K562 (cell line): ENCODE measurements around the gene MDK. TPM values are rescaled to one million over a fixed set of nuclear protein-coding genes. Genes with fewer than 3 reads are reported as not detected.

Experiments used
- AFF4 ChIP-seq: sonication (generic); formaldehyde crosslinking; IDR thresholded peaks from 2 replicates; pipeline ENCODE4 v1.8.0; 2023; ENCODE audit warnings: mild to moderate bottlenecking, missing genetic modification reagents
- CBX1 ChIP-seq: sonication (generic); IDR thresholded peaks from 2 replicates; pipeline ENCODE4 v1.6.1; 2016; ENCODE audit warnings: antibody characterized with exemption, low read depth, mild to moderate bottlenecking
- CXXC5 ChIP-seq: fragments of 250-450 bp; sonication (Bioruptor Pico); IDR thresholded peaks from 2 replicates; pipeline ENCODE4 v1.8.0; 2022; ENCODE audit warnings: inconsistent platforms, mild to moderate bottlenecking, moderate library complexity
- FIP1L1 ChIP-seq: fragments of 200-400 bp; formaldehyde crosslinking; IDR thresholded peaks from 2 replicates; pipeline ENCODE4 v1.6.1; 2018; ENCODE audit warnings: mild to moderate bottlenecking, low read depth, low read length; ENCODE audit not compliant: poor library complexity, severe bottlenecking
- FOSL1 ChIP-seq: fragments of 200-800 bp; sonication (Bioruptor generic); conservative IDR thresholded peaks from 2 replicates; pipeline ENCODE4 v1.6.1; 2016; ENCODE audit warnings: missing genetic modification characterization, missing compliant biosample characterization
- HDAC8 ChIP-seq: fragments of 450-650 bp; IDR thresholded peaks from 2 replicates; pipeline ENCODE4 v1.6.1; 2016; ENCODE audit warnings: mild to moderate bottlenecking, missing genetic modification characterization, moderate library complexity, missing compliant biosample characterization
- HDGF ChIP-seq: fragments of 450-650 bp; IDR thresholded peaks from 2 replicates; pipeline ENCODE4 v1.6.1; 2016
- OTX1 ChIP-seq: fragments of 450-650 bp; formaldehyde crosslinking; IDR thresholded peaks from 2 replicates; pipeline ENCODE4 v1.4.0; 2022; ENCODE audit warnings: mild to moderate bottlenecking
- PCBP2 ChIP-seq: fragments of 200-400 bp; formaldehyde crosslinking; IDR thresholded peaks from 2 replicates; pipeline ENCODE4 v1.6.1; 2018; ENCODE audit warnings: low read length, low read depth, mild to moderate bottlenecking, moderate library complexity; ENCODE audit not compliant: poor library complexity, severe bottlenecking
- PHB2 ChIP-seq: fragments of 450-650 bp; IDR thresholded peaks from 2 replicates; pipeline ENCODE4 v1.6.1; 2017; ENCODE audit warnings: low read depth
- PHF8 ChIP-seq: fragments of 200-600 bp; sonication (generic); IDR thresholded peaks from 2 replicates; pipeline ENCODE4 v1.6.1; 2012; ENCODE audit warnings: mixed run types, mild to moderate bottlenecking, inconsistent platforms, low read length, moderate library complexity, borderline replicate concordance
- POLR2A ChIP-seq: fragments of 450-650 bp; conservative IDR thresholded peaks from 2 replicates; pipeline ENCODE4 v1.6.1; 2016
- POLR2H ChIP-seq: IDR thresholded peaks from 2 replicates; pipeline ENCODE4 v1.6.1; 2016; ENCODE audit warnings: missing genetic modification characterization, low read depth, mild to moderate bottlenecking, control low read depth, missing compliant biosample characterization, moderate library complexity
- RBM15 ChIP-seq: fragments of 200-400 bp; formaldehyde crosslinking; IDR thresholded peaks from 2 replicates; pipeline ENCODE4 v1.6.1; 2018; ENCODE audit warnings: mild to moderate bottlenecking, low read length, moderate library complexity; ENCODE audit not compliant: insufficient read depth
- SETDB1 ChIP-seq: IDR thresholded peaks from one replicate; pipeline ENCODE4 v1.6.1; 2012; ENCODE audit warnings: low read length, control low read depth, inconsistent platforms
- SMAD3 ChIP-seq: fragments of 450-650 bp; formaldehyde crosslinking; conservative IDR thresholded peaks from 2 replicates; pipeline ENCODE4 v1.4.0; 2020; ENCODE audit warnings: mild to moderate bottlenecking
- SUPT5H ChIP-seq: fragments of 450-650 bp; IDR thresholded peaks from 2 replicates; pipeline ENCODE4 v1.6.1; 2016
- TCF7L2 ChIP-seq: fragments of 150-350 bp; IDR thresholded peaks from 2 replicates; pipeline ENCODE4 v1.6.1; 2016; ENCODE audit warnings: low read depth, mild to moderate bottlenecking, low read length, moderate library complexity
- UBTF ChIP-seq, 2 experiments: IDR thresholded peaks; 2 replicates each; pipeline ENCODE4 v1.6.1; 2012; ENCODE audit warnings: improper control_type of control experiment in 2 of 2, low read depth in 2 of 2, low read length in 2 of 2, borderline replicate concordance in 1 of 2
- ZBTB8A ChIP-seq: fragments of 450-650 bp; IDR thresholded peaks from 2 replicates; pipeline ENCODE4 v1.6.1; 2018; ENCODE audit warnings: mild to moderate bottlenecking, moderate library complexity; ENCODE audit not compliant: partially characterized antibody
- ZNF324 ChIP-seq: fragments of 250-450 bp; sonication (Bioruptor Pico); IDR thresholded peaks from 2 replicates; pipeline ENCODE4 v1.4.0; 2020; ENCODE audit warnings: mild to moderate bottlenecking
- ZSCAN32 ChIP-seq: fragments of 450-650 bp; formaldehyde crosslinking; IDR thresholded peaks from 2 replicates; pipeline ENCODE4 v1.4.0; 2020; ENCODE audit warnings: mild to moderate bottlenecking, moderate library complexity
- polyA plus RNA-seq, 8 experiments: library from polyadenylated mRNA; depleted of rRNA in 4 of 8; stranded (reverse) in 5 of 8; unstranded in 3 of 8; fragments of >200 nt; fragmentation: Nextera tagmentation in 2 of 8; fragmentation: Illumina TruSeq in 1 of 8; extraction: Ambion mirVana in 2 of 8; extraction: Trizol in 1 of 8; gene quantifications; 2 replicates each; pipeline versions ENCODE4 v1.2.1 to v1.2.3, GENCODE V29; 2011 to 2014; ENCODE audit warnings: inconsistent platforms in 1 of 8, missing spikeins in 1 of 8
- total RNA-seq, 7 experiments: library from RNA; depleted of rRNA in 6 of 7; stranded (reverse); fragments of >200 nt in 6 of 7; fragmentation: Illumina TruSeq in 2 of 7; extraction: Trizol in 2 of 7; gene quantifications; 2 replicates each; pipeline versions ENCODE4 v1.2.1 to v1.2.3, GENCODE V29; 2011 to 2021; ENCODE audit warnings: low replicate concordance in 1 of 7
- TF ChIP-seq, protein P1 (sequence below): fragments of 250-450 bp; sonication (Bioruptor Pico); IDR thresholded peaks from 2 replicates; pipeline ENCODE4 v1.5.0; 2021

MDK gene
- total and polyA plus RNA-seq, 9 of the 15 experiments (the other 6 are each of a cell fraction or from before 2014, with no cell fraction given): 20.7 to 700 (median 350) TPM

- TF ChIP-seq OTX1 (CRISPR knock-in tag) (no peak), TCF7L2 (no peak), SMAD3 (CRISPR knock-in tag) (no peak), UBTF (IDR thresholded peaks at IDR 0.05; ENCODE audit: borderline replicate concordance in 1 of 2, low read depth in 2 of 2, low read length in 2 of 2) (no peak), FIP1L1 (peak; percentile 30), PCBP2 (no peak), PHF8 (no peak), FOSL1 (tag) (no peak), SETDB1 (no peak), SUPT5H (no peak), CXXC5 (CRISPR knock-in tag) (peak; percentile 91), RBM15 (no peak), HDGF (0 out of 2 replicates have a peak, but pooled peaks have one; percentile 26), POLR2H (tag) (no peak), CBX1 (no peak), POLR2A (no peak), ZNF324 (CRISPR knock-in tag) (no peak), AFF4 (no peak), PHB2 (0 out of 2 replicates have a peak, but pooled peaks have one; percentile 32), ZBTB8A (no peak), ZSCAN32 (no peak), HDAC8 (tag) (no peak)
- TF ChIP-seq, protein P1, sequence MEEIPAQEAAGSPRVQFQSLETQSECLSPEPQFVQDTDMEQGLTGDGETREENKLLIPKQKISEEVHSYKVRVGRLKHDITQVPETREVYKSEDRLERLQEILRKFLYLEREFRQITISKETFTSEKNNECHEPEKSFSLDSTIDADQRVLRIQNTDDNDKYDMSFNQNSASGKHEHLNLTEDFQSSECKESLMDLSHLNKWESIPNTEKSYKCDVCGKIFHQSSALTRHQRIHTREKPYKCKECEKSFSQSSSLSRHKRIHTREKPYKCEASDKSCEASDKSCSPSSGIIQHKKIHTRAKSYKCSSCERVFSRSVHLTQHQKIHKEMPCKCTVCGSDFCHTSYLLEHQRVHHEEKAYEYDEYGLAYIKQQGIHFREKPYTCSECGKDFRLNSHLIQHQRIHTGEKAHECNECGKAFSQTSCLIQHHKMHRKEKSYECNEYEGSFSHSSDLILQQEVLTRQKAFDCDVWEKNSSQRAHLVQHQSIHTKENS (CRISPR knock-in tag): no peak
Measured at GRCh38 chr11:46346886-46347636, 34.4 kb upstream of the MDK start, which contains the start of gene DGKZ (continued).
